ENCODE measurements around the gene DEFB110.

DNA sequence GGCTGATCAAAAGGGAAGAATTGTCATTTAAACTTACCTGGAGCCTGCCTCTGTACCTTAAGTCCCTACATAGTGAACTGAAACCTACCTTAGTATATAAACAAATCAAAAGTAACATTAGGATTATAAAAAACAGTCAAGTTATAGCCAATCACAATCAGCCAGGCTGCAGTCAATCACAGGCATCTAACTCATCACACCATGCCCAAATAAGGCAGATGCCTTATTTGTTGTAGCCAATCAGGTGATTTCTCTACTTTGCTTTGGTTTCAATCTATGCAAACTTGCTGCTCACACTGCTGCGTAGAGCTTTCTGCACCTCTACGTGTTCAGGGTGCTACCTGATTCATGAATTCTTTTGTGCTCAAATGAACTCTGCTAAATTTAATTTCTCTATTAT lies 34.0 kb downstream of the DEFB110 start:
- no peak for TF ChIP-seq ZSCAN9 (CRISPR knock-in tag; IDR thresholded peaks at IDR 0.05; ENCODE audit: borderline replicate concordance)
- TF ChIP-seq ZNF331 (CRISPR knock-in tag; IDR thresholded peaks at IDR 0.05) = no peak
- TF ChIP-seq POLR2A (IDR thresholded peaks at IDR 0.05; ENCODE audit: insufficient read depth in 1 of 2, low read depth in 2 of 2, low read length in 2 of 2) = no peak
- TF ChIP-seq CTCF (CRISPR knock-in tag; IDR thresholded peaks at IDR 0.05) = no peak
- TF ChIP-seq DR1 (CRISPR knock-in tag; IDR thresholded peaks at IDR 0.05) = no peak
- TF ChIP-seq AKNA (CRISPR knock-in tag; IDR thresholded peaks at IDR 0.05; ENCODE audit: borderline replicate concordance) = no peak
